Measurements from ENCODE around the gene MBTPS1.

Gene MBTPS1

DNA sequence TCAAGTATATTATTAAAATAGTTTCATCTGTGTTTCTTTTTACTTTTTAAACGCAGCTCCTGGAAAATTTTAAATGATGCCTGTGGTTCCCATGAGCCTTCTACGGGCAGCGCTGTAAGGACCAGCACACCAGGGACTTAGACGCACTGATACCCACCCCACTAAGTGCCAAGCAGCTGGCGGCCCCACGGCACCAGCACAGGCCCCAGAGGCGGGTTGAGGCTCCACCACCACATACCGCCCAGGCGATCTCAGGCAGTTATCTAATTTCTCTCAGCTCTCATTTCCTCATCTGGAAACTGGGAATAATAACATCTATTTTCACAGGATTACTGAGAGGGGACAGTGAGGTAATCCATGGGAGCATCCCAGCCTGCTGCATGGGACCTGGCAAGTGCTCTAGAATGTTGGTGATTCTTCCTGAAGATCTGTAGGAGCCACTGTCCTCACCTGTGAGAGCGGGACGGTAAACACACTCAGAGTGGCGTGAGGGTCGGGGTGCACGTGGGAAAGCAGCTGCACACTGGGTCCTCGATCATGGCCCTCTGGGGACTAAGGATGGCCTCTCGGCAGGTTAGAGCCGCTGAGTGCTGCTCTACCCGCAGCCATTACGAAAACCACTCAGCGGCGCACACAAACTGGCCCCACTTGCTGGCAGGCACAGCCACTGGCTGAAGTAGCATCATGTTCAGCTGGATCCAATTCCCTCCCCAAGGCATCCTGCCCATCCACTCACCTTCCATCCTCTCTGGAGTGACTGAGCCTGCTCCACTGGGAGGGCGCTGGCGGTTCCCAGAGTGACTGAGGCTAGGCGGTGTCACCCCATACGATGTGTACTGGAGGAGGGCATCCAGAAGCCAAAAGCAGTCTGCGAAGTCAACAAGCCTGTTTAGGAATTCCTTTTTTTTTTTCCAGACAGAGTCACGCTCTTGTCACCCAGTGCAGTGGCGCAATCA lies 56.5 kb downstream of the MBTPS1 start:
- Mint-ChIP-seq H3K27me3 (no peaks in the 10 kb centered on the region), H3K9me3 (no peaks in the 10 kb centered on the region), H3K36me3 (peaks cover 80% of the 10 kb centered on the region), H3K4me1 (peaks cover 6% of the 10 kb centered on the region), H3K4me3 (no peak overlapping the region), H3K27ac (no peak overlapping the region)
- no peak for ATAC-seq

DNA sequence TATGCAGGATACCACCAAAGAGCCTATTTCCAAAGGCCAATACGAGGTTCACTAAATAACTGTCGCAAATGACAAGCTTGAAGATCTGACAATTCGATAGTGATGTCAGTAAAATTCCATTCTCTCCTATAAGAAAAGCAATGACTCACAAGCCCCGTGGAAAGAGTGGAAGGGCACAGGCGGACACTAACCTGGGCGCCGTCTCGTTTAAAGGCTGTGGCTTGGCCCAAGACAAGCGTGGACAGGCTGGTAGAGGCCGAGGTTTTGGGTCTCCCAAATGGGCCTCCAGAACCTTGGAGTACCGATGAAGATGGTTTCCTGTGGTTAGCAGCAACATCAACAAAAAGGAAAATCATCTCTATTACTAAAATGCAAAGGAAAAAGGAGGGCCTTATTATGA lies 57.6 kb downstream of the MBTPS1 start:
- Mint-ChIP-seq H3K36me3 (peaks cover 85% of the 10 kb centered on the region), H3K4me3 (no peak overlapping the region), H3K27me3 (no peaks in the 10 kb centered on the region), H3K27ac (no peak overlapping the region), H3K4me1 (peaks cover 6% of the 10 kb centered on the region), H3K9me3 (no peaks in the 10 kb centered on the region)
- no peak for ATAC-seq

DNA sequence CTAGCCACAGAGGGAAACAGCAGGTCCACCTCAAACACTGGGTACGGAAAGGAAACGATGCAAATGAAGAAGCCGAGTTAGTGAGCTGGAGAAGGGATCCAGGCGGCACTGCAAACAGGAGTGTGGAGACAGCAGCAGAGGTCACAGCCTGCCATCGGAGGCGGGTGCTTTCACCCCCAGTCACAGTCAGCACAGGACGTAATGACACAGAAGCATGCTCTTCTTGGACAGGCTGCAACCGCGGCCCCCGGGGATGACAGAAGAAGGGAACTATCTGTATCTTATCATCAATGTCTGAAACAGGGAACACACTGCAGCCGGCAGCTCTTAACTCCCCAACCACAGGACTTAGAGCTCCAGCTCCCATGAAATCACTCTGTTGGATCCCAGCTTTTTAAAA lies 58.1 kb downstream of the MBTPS1 start:
- Mint-ChIP-seq H3K9me3 (no peaks in the 10 kb centered on the region), H3K4me3 (no peak overlapping the region), H3K4me1 (peaks cover 6% of the 10 kb centered on the region)

DNA sequence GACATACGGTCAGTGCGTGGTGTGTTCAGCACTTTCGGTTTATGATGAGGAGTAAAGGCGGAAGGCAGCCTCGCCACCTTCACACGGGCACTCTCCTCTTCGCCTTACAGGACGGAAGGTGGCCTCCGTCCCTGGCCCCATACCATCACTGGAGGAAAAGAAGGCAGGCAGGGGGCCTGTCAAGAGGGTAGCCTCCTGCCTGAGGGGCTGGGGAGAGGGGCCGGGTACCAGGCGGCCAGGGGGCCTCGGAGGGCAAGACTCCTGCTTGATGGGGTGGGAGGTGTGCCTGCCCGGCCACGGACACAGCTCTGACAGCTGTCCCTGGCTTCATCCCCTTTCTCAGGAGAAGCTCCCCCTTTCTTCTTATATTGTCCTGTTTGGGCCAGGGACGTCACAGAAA lies 58.5 kb downstream of the MBTPS1 start:
- Mint-ChIP-seq H3K4me1 (peaks cover 6% of the 10 kb centered on the region), H3K4me3 (no peak overlapping the region), H3K36me3 (peaks cover 83% of the 10 kb centered on the region), H3K27ac (no peak overlapping the region), H3K9me3 (no peaks in the 10 kb centered on the region), H3K27me3 (no peaks in the 10 kb centered on the region)
- ATAC-seq = no peak

More for the DNA sequence above, 58.1 kb downstream of the MBTPS1 start:
- Mint-ChIP-seq H3K27ac (no peak overlapping the region), H3K27me3 (no peaks in the 10 kb centered on the region), H3K36me3 (peaks cover 84% of the 10 kb centered on the region)
- ATAC-seq = no peak

DNA sequence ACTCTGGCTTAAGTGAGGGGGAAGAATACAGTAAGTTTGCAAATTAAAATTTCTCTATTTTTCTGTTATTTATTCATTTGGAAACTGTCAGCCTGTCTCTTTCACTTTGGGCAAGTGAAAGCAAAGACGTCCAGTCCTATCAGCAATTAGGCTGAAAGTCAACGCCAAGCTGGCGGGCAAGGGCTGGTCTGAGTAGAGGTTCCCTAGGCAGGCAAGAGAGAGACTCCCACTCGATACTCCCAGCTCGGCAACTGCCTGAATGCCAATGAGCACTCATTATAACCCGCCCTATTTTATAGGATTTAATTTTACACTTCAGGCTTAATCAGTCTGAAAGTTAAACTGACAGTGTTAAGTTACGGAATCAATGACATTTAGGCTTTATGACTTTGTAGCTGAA lies 59.8 kb downstream of the MBTPS1 start:
- H3K27me3 Mint-ChIP-seq = no peaks in the 10 kb centered on the region
- H3K4me3 Mint-ChIP-seq = no peak overlapping the region
- H3K27ac Mint-ChIP-seq = no peak overlapping the region
- ATAC-seq = no peak
- H3K36me3 Mint-ChIP-seq = peaks cover 86% of the 10 kb centered on the region
- H3K9me3 Mint-ChIP-seq = no peaks in the 10 kb centered on the region
- no peaks in the 10 kb centered on the region for H3K4me1 Mint-ChIP-seq

DNA sequence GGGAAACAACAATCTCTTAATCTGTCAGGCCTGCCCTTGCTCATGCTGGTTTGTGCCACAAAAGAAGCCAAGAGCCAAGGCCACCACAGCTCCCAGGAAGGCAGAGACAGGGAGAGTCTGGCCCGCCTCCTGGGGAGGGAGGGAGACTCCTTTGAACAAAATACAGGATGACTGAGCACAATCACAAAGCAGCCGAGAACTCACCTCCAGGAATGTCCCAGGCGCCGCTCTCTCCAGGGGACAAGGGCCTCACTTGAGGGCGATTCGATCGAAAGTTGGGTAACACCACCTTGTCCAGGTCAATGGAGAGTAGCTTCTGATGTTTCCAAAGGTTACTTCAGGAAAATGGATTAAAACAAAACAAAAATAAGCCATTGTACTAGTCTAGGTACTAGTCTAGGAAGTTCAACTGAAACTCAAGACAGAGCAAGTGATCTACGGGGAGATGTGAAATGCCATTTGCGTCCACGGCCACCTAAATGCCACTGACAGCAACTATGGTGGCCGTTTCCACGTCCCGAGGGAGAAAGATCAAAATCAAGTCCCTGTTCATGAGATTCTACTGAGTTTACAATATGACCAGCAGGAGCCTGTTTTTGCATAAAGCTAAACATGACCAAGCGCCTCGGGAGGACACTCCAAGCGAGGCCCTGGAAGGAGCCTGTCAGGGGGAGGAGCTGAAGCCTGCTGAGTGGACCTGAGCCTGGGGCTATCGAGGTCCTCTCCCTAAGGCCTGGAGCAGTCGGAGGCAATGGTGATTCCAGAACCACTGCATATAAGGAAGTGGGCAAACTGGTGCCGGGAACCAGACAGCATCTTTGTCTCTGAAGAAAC lies 60.7 kb downstream of the MBTPS1 start:
- no peaks in the 10 kb centered on the region for H3K27me3 Mint-ChIP-seq
- H3K4me1 Mint-ChIP-seq = no peaks in the 10 kb centered on the region
- H3K36me3 Mint-ChIP-seq = peaks cover 86% of the 10 kb centered on the region
- ATAC-seq = no peak
- H3K27ac Mint-ChIP-seq = no peak overlapping the region
- H3K4me3 Mint-ChIP-seq = no peak overlapping the region
- no peaks in the 10 kb centered on the region for H3K9me3 Mint-ChIP-seq

DNA sequence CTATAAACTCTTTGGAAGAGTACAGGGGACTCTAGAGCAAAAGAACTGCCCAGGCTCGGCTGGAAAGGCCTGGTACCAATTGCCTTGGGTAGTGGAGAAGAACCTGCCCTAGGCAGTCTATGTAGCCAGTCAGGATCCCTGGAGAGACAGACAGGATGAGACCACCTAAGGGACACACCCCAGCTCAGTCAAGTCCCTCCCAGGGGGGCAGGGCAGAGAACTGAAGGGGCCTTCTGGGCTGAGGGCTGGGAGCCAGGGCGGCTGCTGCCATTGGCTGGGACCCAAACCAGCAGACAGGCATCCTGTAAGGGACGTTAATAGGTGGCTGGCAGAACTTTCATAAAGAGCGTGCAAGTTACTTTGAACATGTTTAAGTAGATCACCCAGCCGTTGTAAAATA lies 61.4 kb downstream of the MBTPS1 start:
- no peak for ATAC-seq
- Mint-ChIP-seq H3K4me1 (no peaks in the 10 kb centered on the region), H3K36me3 (peaks cover 83% of the 10 kb centered on the region), H3K27me3 (no peaks in the 10 kb centered on the region), H3K4me3 (no peak overlapping the region), H3K9me3 (no peaks in the 10 kb centered on the region), H3K27ac (no peak overlapping the region)

DNA sequence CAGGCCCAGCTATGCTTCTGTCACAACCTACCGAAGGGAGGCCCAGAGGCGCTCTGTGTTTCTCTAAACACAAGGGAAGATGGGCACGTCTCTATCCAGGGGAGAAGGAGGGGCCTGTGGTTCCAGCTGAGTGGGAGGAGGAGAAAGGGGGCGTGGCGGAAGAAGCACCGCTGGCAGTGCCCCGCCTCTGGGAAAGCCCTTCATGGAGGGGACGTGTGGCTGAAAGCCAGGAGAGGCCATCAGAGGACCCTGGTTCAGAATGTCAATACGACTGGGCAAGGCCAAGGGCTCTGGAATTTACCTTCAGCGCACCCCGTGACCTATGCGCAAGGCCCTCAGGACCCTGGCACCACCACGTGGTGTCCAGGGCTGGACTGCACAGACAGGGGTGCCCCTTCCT lies 61.8 kb downstream of the MBTPS1 start:
- Mint-ChIP-seq H3K4me1 (no peaks in the 10 kb centered on the region), H3K27ac (no peak overlapping the region), H3K4me3 (no peak overlapping the region), H3K27me3 (no peaks in the 10 kb centered on the region), H3K9me3 (no peaks in the 10 kb centered on the region), H3K36me3 (peaks cover 83% of the 10 kb centered on the region)
- no peak for ATAC-seq

DNA sequence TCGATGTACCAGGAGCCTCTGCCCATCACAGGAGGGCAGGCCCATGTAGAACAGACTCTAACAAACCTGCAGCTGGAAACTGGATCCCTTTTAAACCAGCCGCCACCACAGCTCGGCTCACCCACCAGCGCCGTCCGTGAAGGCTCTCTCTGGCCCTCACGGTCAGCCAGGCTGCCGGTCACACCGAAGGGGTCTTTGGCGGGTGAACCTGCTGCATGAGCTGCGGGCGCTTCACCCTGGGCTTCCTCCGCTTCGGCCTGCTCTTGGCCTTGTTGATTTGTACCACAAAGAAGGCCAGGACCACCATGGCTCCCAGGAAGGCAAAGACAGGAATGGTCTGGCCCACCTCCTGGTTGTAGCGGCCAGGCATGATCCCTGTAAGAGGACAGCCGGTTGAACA lies 62.5 kb downstream of the MBTPS1 start:
- Mint-ChIP-seq H3K4me1 (no peaks in the 10 kb centered on the region), H3K36me3 (peaks cover 81% of the 10 kb centered on the region), H3K4me3 (no peak overlapping the region), H3K9me3 (no peaks in the 10 kb centered on the region), H3K27me3 (no peaks in the 10 kb centered on the region), H3K27ac (no peak overlapping the region)
- no peak for ATAC-seq

DNA sequence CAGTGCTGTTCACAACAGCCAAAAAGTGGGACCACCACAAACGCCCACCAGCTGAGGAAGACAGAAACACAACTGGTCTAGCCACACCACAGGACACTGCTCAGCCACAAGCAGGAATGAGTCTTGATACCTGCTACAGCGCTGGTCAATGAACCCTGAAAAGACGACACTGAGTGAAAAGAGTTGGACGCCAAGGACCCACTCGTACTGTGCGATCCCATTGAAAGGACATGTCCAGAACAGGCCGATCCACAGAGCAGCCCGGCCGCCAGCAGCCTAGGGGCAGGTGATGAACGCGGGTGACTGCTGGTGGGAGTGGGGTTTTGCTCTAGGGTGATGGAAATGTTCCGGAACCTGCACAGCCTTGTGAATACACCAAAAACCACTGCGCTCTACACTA lies 63.5 kb downstream of the MBTPS1 start:
- H3K4me3 Mint-ChIP-seq = no peak overlapping the region
- H3K36me3 Mint-ChIP-seq = peaks cover 76% of the 10 kb centered on the region
- no peak for ATAC-seq
- no peak overlapping the region for H3K27ac Mint-ChIP-seq
- no peaks in the 10 kb centered on the region for H3K4me1 Mint-ChIP-seq
- H3K9me3 Mint-ChIP-seq = no peaks in the 10 kb centered on the region
- no peaks in the 10 kb centered on the region for H3K27me3 Mint-ChIP-seq

DNA sequence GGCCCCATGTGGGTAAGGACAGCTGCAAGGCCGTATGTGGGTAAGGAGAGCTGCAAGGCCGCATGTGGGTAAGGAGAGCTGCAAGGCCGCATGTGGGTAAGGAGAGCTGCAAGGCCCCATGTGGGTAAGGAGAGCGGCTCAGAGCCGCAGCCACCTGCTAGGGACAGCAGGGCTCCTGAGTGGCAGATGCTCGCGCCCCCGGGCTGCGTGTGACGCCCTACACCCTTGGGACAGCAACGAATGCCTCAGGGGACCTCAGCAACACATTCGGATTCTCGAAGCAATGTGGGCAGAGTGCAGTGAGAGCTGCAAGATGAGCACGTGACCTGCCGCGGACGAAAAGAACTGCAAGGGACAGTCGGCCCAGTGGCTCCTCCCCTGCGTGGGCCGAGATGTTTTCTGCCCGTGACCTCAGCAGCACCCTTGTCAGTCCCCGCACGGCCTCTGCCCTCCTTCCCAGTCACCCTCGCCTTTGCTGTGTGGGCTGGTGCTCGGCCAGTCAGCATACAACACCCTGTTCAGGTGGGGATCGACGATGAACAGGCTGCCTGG lies 64.6 kb downstream of the MBTPS1 start:
- no peak overlapping the region for H3K4me3 Mint-ChIP-seq
- ATAC-seq = no peak
- peaks cover 67% of the 10 kb centered on the region for H3K36me3 Mint-ChIP-seq
- no peaks in the 10 kb centered on the region for H3K9me3 Mint-ChIP-seq
- H3K4me1 Mint-ChIP-seq = no peaks in the 10 kb centered on the region
- H3K27me3 Mint-ChIP-seq = no peaks in the 10 kb centered on the region
- H3K27ac Mint-ChIP-seq = no peak overlapping the region

DNA sequence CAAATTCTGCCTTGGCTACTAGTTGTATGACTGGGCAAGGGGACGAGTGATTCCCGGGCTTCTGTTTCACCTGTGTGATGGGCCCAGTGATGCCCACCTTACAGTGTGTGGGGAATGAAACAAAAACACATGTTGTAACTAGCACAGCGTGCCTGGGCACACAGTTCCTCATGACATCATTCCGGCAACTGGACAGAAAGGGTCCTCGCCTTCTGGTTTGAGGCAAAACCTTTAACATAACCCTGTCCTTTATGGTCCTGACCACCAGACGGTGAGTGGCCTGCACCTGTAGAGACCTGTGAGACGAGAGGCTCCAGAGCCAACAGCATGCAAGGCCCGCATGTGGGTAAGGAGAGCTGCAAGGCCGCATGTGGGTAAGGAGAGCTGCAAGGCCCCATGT lies 66.4 kb downstream of the MBTPS1 start:
- Mint-ChIP-seq H3K4me1 (no peaks in the 10 kb centered on the region), H3K27ac (no peak overlapping the region), H3K36me3 (peaks cover 56% of the 10 kb centered on the region), H3K4me3 (no peak overlapping the region), H3K9me3 (no peaks in the 10 kb centered on the region), H3K27me3 (no peaks in the 10 kb centered on the region)
- no peak for ATAC-seq

DNA sequence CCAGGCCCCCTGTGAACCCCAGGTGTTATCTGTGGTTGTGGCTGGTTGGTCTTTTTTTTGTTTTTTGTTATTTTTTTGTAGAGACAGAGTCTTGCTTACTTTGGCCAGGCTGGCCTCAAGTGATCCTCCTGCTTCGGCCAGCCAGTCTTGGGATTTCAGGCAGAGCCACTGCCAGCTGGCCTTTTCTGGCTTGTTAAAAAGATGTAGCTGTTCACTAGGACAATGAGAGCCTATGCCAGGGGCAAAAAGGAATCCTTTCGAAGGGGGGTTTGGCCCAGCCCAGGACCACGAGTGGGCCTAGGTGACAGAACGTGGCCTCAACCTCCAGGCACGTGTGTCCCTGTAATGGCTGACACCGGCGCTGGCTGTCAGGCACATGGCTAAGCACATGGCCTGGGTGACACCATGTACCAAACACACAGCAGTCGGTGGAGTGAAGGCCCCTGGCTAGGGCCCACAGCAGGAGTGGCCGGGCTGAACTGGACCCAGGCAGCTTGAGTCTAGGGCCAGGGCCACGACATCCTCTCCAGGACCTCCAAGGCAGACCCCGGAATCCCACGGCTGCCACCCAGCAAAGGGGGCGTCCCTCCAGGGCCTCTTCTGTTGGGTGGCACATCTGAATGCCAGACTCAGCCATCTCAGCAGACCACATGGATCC lies 67.2 kb downstream of the MBTPS1 start:
- H3K4me3 Mint-ChIP-seq = no peak overlapping the region

DNA sequence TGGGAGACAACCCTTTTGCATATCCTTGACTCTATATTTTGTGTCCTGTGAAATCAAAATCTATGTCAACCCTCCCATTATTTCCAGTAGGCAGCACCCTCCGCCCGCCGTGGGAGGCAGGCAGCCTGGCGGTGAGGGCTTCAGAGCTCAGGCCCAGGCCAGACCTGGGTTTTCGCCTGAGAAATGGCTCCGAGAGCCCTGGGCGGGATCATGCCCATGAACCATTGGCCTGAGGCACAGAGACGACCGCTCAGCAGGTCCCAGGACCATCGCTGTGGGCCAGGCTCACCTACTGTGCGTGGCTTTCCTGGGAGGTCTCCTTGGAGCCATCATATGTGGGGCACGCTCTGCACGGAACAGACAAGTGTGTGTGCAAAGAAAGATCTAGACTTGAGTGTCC lies 67.9 kb downstream of the MBTPS1 start:
- Mint-ChIP-seq H3K27me3 (peaks cover 13% of the 10 kb centered on the region), H3K36me3 (peaks cover 42% of the 10 kb centered on the region), H3K4me1 (peaks cover 3% of the 10 kb centered on the region), H3K4me3 (no peak overlapping the region), H3K9me3 (no peaks in the 10 kb centered on the region), H3K27ac (no peak overlapping the region)
- no peak for ATAC-seq

More for the DNA sequence above, 67.2 kb downstream of the MBTPS1 start:
- peaks cover 48% of the 10 kb centered on the region for H3K36me3 Mint-ChIP-seq
- H3K9me3 Mint-ChIP-seq = no peaks in the 10 kb centered on the region
- H3K27me3 Mint-ChIP-seq = peaks cover 7% of the 10 kb centered on the region
- H3K27ac Mint-ChIP-seq = no peak overlapping the region
- ATAC-seq = no peak
- no peaks in the 10 kb centered on the region for H3K4me1 Mint-ChIP-seq

DNA sequence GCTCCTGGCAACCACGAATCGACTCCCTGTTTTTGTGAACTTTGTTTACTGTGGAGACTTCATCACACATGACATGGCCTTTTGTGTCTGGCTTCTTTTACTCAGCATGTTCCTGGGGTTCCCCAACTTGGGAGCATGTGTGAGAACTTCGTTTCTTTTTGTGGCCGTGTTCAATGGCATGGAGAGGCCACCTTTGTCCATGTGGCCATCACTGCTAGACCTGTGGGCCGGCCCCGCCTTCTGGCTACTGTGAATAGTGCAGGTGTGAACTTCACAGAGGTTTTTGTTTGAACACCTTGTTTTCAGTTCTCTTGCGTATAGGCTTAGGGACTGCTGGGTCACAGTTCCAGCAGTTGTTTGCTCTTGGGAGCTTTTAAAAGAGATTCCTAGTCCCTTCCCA lies 68.5 kb downstream of the MBTPS1 start:
- H3K4me1 Mint-ChIP-seq = peaks cover 6% of the 10 kb centered on the region
- no peak overlapping the region for H3K27ac Mint-ChIP-seq
- peaks cover 19% of the 10 kb centered on the region for H3K27me3 Mint-ChIP-seq
- ATAC-seq = no peak
- no peaks in the 10 kb centered on the region for H3K9me3 Mint-ChIP-seq
- peaks cover 39% of the 10 kb centered on the region for H3K36me3 Mint-ChIP-seq
- H3K4me3 Mint-ChIP-seq = no peak overlapping the region

All from stimulated activated memory B cell treated with anti-CD40 and anti-IgM and Interleukin-4, amounts not matched to agents 10 μg/mL and 1 μg/mL and 100 μg/mL, for 72 hours (primary cell).